SU-DHL-6 (cell line): ENCODE results near the gene POLD4.

Experiments used
- H2AFZ ChIP-seq: fragments of 200-600 bp; sonication (generic); 2 replicates; pipeline ENCODE4 v1.6.1; 2014; ENCODE audit warnings: low read depth, mild to moderate bottlenecking, moderate library complexity, mixed read lengths, antibody characterized with exemption, low read length; ENCODE audit not compliant: severe bottlenecking
- H3F3A ChIP-seq: fragments of 200-600 bp; shearing (Covaris generic); 2 replicates; pipeline ENCODE4 v1.6.0; 2016; ENCODE audit warnings: antibody characterized with exemption, mild to moderate bottlenecking; ENCODE audit not compliant: insufficient read depth
- H3K27ac ChIP-seq: fragments of 200-600 bp; sonication (generic); 2 replicates; pipeline ENCODE4 v1.5.1; 2016; ENCODE audit warnings: low read depth, mild to moderate bottlenecking, low read length, moderate library complexity, mixed read lengths
- H3K27me3 ChIP-seq: fragments of 200-600 bp; sonication (generic), shearing (Covaris generic); 2 replicates; pipeline ENCODE4 v1.6.0; 2014; ENCODE audit warnings: mild to moderate bottlenecking, low read length
- H3K36me3 ChIP-seq: fragments of 200-600 bp; sonication (generic); 2 replicates; pipeline ENCODE4 v1.6.1; 2014; ENCODE audit warnings: mild to moderate bottlenecking, low read length, mixed read lengths
- H3K4me2 ChIP-seq: fragments of 300-600, 200-600 bp; shearing (Covaris generic), sonication (generic); 2 replicates; pipeline ENCODE4 v1.6.0; 2014; ENCODE audit warnings: low read length, low read depth, mild to moderate bottlenecking; ENCODE audit not compliant: poor library complexity, severe bottlenecking
- H3K4me3 ChIP-seq: fragments of 200-600 bp; sonication (generic); 2 replicates; pipeline ENCODE4 v1.5.1; 2014; ENCODE audit warnings: antibody characterized with exemption, low read length, mild to moderate bottlenecking, mixed read lengths; ENCODE audit not compliant: insufficient read depth, poor library complexity, severe bottlenecking
- H3K79me2 ChIP-seq: fragments of 200-600 bp; sonication (generic); 2 replicates; pipeline ENCODE4 v1.6.1; 2014; ENCODE audit warnings: mild to moderate bottlenecking, low read length, moderate library complexity; ENCODE audit not compliant: insufficient read depth
- H3K9ac ChIP-seq: fragments of 200-600 bp; sonication (generic); 2 replicates; pipeline ENCODE4 v1.7.0; 2014; ENCODE audit warnings: mild to moderate bottlenecking, low read length
- H3K9me2 ChIP-seq: fragments of 200-600 bp; sonication (generic); replicated peaks from 2 replicates; pipeline ENCODE4 v1.6.1; 2014; ENCODE audit warnings: low read length; ENCODE audit not compliant: insufficient read depth
- H3K9me3 ChIP-seq: fragments of 200-600 bp; sonication (generic); 2 replicates; pipeline ENCODE4 v1.6.1; 2014; ENCODE audit warnings: low read length, mixed read lengths; ENCODE audit not compliant: insufficient read depth
- H4K20me1 ChIP-seq: fragments of 200-600 bp; sonication (generic); 2 replicates; pipeline ENCODE4 v1.6.1; 2014; ENCODE audit warnings: low read depth, mild to moderate bottlenecking, antibody characterized with exemption, low read length, moderate library complexity, mixed read lengths
- EZH2phosphoT487 ChIP-seq: fragments of 200-600 bp; sonication (generic), shearing (Covaris generic); conservative IDR thresholded peaks from 2 replicates; pipeline ENCODE4 v1.6.1; 2018; ENCODE audit warnings: mild to moderate bottlenecking, antibody characterized with exemption, low read length, moderate library complexity, mixed read lengths
- TF ChIP-seq, protein P1 (sequence below): fragments of 200-600 bp; sonication (generic); IDR thresholded peaks from one replicate; pipeline ENCODE4 v1.5.1; 2017; ENCODE audit warnings: antibody characterized with exemption, mild to moderate bottlenecking, low read length, moderate library complexity; ENCODE audit not compliant: insufficient read depth, poor library complexity, severe bottlenecking

POLD4 gene

DNA sequence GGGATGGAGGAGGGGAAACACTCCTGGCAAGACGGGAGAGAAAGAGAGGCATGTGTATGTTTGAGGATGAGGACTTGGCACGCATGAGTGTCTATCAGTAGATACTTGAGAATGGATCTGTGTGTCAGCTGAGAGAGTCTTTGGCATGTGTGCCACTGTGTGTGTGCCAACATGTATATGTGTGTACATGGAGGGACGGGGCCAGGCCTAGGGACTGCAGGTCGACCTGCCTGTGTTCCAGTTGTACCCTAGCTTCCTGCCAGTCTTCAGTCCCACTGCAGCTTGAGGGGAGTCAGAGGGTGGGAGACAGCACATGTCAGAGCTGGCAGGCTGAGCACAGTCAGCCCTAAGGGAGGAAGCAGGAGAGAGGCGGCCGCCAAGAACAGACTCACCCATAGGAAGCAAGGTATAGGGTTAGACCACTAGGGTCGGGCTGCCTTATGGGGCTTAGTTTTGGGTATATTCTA, 14.4 kb upstream of the POLD4 start:
- no peaks in the 10 kb centered on the region for H3K9me2 ChIP-seq
- TF ChIP-seq EZH2phosphoT487: no peak
- TF ChIP-seq, protein P1, sequence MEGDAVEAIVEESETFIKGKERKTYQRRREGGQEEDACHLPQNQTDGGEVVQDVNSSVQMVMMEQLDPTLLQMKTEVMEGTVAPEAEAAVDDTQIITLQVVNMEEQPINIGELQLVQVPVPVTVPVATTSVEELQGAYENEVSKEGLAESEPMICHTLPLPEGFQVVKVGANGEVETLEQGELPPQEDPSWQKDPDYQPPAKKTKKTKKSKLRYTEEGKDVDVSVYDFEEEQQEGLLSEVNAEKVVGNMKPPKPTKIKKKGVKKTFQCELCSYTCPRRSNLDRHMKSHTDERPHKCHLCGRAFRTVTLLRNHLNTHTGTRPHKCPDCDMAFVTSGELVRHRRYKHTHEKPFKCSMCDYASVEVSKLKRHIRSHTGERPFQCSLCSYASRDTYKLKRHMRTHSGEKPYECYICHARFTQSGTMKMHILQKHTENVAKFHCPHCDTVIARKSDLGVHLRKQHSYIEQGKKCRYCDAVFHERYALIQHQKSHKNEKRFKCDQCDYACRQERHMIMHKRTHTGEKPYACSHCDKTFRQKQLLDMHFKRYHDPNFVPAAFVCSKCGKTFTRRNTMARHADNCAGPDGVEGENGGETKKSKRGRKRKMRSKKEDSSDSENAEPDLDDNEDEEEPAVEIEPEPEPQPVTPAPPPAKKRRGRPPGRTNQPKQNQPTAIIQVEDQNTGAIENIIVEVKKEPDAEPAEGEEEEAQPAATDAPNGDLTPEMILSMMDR: no peak
- no peaks in the 10 kb centered on the region for H3K36me3 ChIP-seq
- H3K4me2 ChIP-seq: no peak overlapping the region
- H2AFZ ChIP-seq: no peak overlapping the region
- no peak overlapping the region for H3K27ac ChIP-seq
- no peak overlapping the region for H3K9ac ChIP-seq
- no peaks in the 10 kb centered on the region for H3F3A ChIP-seq
- no peaks in the 10 kb centered on the region for H3K9me3 ChIP-seq
- no peak overlapping the region for H3K4me3 ChIP-seq
- no peaks in the 10 kb centered on the region for H3K27me3 ChIP-seq
- no peaks in the 10 kb centered on the region for H3K79me2 ChIP-seq
- no peaks in the 10 kb centered on the region for H4K20me1 ChIP-seq

DNA sequence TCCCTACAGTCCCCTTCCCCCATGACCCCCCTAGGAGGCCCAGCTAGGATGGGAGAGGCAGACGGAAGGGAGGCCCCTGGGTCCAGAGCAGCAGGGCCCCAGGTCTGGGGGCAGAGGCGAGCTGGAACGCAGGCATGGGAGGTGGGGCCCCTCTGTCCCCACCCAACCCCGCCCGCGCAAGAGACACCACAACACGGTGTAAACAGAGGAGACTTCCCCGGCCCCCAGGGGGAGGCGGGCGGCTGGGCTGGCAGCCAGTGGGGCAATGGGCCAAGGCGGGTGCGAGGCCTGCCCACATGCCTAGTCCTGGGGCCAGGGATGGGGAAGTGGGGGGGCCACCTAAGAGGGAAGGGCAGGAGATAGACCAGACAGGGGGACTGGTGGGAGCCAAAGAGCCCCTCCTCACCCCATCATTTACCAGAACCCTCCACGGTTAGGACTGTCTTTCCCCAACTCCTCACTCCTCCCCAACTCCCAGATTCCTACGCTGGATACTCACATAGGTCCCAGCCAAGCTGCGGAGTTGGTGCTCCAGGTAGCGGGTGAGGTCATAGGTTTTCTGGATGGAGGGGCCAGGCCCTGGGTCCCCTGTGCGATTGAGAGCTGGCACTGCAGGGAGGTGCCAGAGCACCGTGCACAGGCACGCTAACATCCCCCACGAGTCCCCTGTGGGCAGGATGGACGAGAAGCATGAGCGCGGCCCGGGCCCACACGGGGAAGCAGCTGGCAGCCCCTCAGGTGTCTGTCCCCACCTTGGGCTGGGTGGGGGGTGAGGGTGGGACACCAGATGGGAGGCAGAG, 13.8 kb upstream of the POLD4 start:
- no peaks in the 10 kb centered on the region for H3F3A ChIP-seq
- no peaks in the 10 kb centered on the region for H3K27me3 ChIP-seq
- H3K9me3 ChIP-seq: no peaks in the 10 kb centered on the region
- H3K4me2 ChIP-seq: no peak overlapping the region
- no peaks in the 10 kb centered on the region for H3K79me2 ChIP-seq
- TF ChIP-seq EZH2phosphoT487: no peak
- TF ChIP-seq, protein P1: no peak
- no peaks in the 10 kb centered on the region for H3K36me3 ChIP-seq
- no peak overlapping the region for H2AFZ ChIP-seq
- no peaks in the 10 kb centered on the region for H3K9me2 ChIP-seq
- no peak overlapping the region for H3K4me3 ChIP-seq
- H3K27ac ChIP-seq: no peak overlapping the region
- H4K20me1 ChIP-seq: no peaks in the 10 kb centered on the region
- H3K9ac ChIP-seq: no peak overlapping the region

DNA sequence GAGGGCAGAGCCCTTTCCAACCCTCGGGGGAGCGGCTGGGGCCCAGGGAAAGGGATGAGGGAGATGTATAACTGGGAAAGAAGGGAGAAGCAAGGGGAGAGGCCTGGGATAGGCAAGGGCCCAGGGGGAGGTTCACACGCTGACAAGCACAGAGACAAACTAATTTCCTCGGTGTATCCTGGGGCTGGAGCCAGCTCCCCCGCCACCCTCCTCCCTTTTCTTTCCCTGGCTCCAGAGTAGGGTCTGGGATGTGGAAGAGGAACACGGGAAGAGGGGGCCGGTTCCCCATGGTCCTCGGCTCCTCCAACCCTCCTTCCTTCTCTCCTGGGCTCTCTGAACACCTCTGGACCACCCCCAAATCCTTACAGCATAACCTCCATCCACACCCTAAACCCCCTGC, 13.2 kb upstream of the POLD4 start:
- Histone ChIP-seq H4K20me1 (no peaks in the 10 kb centered on the region), H3K4me2 (no peak overlapping the region)
- no peak for TF ChIP-seq EZH2phosphoT487

DNA sequence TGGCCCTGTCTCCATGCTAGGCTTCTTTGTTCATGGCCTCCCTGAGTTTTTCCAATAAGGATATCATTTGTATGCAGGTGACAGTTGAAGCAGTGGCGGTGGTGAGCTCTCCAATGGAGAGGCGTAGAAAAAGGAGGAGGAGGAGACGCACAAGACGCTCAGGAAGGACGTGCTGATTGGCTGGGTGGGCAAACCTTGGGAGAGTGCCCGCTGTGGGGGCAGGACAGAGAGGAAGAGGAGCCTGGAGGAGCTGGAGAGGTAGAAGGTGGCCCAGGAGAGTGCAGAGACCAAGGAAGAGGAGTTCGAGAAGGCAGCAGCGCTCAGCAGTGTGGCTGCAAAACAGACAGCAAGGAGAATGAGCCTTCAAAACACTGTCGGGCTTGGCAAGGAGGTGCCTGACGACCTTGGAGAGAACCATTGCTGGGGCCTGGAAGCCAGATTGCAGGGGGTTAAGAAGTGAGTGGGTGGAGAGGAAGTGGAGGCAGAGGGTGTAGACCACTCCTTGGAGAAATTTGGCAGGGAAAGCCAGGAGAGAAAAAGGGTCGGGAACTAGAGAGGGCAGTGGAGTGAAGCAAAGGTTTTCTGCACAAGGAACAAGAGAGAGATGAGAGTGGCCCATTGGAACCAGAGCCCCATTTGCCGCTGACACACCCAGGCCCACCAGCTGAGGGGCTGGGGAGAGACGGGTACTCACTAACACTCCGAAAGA, 12.5 kb upstream of the POLD4 start:
- no peak overlapping the region for H3K4me3 ChIP-seq
- no peak overlapping the region for H3K4me2 ChIP-seq
- no peaks in the 10 kb centered on the region for H4K20me1 ChIP-seq
- no peaks in the 10 kb centered on the region for H3K9me2 ChIP-seq
- no peaks in the 10 kb centered on the region for H3K79me2 ChIP-seq
- no peaks in the 10 kb centered on the region for H3K9me3 ChIP-seq
- no peaks in the 10 kb centered on the region for H3K27me3 ChIP-seq
- no peak overlapping the region for H3K9ac ChIP-seq
- TF ChIP-seq, protein P1: no peak
- TF ChIP-seq EZH2phosphoT487: no peak
- no peaks in the 10 kb centered on the region for H3F3A ChIP-seq
- no peak overlapping the region for H3K27ac ChIP-seq
- no peaks in the 10 kb centered on the region for H3K36me3 ChIP-seq
- no peak overlapping the region for H2AFZ ChIP-seq

More for the DNA sequence above, 13.2 kb upstream of the POLD4 start:
- Histone ChIP-seq H3K9ac (no peak overlapping the region), H3K4me3 (no peak overlapping the region), H3F3A (no peaks in the 10 kb centered on the region), H2AFZ (no peak overlapping the region), H3K36me3 (no peaks in the 10 kb centered on the region), H3K9me3 (no peaks in the 10 kb centered on the region), H3K9me2 (no peaks in the 10 kb centered on the region), H3K27ac (no peak overlapping the region), H3K79me2 (no peaks in the 10 kb centered on the region), H3K27me3 (no peaks in the 10 kb centered on the region)
